GM21825 (cell line): ENCODE data around the gene FHOD1.

Experiments used
- ATAC-seq: cut with Tn5 transposase; IDR thresholded peaks from one replicate; pipeline ENCODE4 v1.9.1; 2021; ENCODE audit warnings: mild to moderate bottlenecking, moderate library complexity; ENCODE audit not compliant: unreplicated experiment

FHOD1 gene

DNA sequence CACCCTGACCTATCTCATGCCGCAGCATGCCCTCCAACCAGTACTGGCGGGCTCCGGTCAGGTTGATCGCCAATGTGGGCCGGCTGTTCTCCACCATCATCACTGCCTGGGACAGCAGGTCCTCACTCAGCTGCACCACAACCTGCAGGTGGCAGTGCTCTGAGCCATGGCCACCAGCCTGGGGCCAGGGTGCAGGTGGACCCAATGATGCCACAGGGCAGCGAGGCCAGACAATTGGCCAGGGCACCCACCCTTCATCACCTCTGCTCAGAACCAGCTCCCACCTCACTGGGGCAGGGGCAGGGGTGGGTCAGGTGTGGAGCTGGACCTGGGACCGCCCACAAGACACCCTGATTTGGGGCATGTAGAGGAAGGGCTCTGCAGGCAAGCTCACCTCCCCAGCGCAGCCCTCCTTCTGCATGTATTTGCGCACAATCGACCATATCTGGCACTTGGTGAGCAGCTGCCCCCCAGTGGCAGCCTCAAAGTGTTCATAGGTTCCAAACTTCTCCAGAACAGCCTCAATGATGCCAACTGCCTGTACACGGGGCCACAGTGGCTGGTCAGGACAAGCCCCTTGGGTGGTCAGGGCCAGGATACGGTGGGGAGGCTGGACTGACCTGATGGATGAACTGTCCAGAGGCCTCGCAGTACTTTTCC lies 67.7 kb downstream of the FHOD1 start:
- no peak for ATAC-seq
